NCI-H510A (cell line): ENCODE results near the gene TTC27.
"Not testable (repeated sequence)": the region's sequence is repeated elsewhere in the genome, so short reads cannot be mapped to it uniquely, and the experiment has no call there.

Experiments
- DNase-seq: peaks from one replicate; lab custom pipeline; 2025; lab: John Stamatoyannopoulos, UW

The TTC27 gene

DNA sequence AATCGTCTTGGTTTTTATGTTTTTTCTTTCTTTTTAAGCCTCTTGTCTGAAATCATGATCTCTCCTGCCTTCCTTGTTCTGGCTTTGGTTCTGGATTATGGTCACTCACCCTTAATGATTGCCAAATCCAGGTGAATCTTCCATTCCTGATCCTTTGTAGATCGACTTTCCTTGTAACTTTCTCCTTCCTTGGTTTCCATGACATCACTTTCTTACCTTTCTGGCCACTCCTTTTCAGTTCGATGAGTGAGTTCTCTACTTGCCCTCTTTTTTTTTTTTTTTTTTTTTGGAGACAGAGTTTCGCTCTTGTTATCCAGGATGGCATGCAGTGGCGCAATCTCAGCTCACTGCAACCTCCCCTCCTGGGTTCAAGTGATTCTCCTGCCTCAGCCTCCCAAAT lies 179.8 kb downstream of the TTC27 start:
- no peak for DNase-seq

DNA sequence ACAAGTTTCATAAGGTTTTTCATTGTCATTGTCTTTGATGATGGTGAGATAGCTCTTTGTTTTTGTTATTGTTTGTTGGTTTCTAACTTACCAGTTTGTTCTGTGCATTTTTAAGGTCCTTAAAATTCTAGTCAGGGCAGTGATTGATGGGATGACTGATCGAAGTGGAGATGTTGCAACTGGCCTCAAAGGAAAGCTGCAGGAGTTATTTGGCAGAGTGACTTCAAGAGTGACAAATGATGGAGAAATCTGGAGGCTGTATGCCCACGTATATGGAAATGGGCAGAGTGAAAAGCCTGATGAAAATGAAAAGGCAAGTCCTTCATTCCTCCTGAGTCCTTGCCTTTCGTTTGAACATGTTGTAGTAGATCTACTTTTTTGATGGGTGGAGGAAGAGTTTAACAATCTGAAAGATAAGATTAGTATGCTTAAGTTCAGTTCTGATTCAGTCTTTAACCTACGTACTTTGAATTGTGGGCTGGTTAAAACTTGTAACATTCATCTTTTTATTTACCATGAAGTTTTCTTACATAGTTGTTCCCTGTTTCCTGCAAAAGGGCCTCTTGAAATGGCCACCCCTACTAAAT lies 183.2 kb downstream of the TTC27 start:
- DNase-seq: no peak

DNA sequence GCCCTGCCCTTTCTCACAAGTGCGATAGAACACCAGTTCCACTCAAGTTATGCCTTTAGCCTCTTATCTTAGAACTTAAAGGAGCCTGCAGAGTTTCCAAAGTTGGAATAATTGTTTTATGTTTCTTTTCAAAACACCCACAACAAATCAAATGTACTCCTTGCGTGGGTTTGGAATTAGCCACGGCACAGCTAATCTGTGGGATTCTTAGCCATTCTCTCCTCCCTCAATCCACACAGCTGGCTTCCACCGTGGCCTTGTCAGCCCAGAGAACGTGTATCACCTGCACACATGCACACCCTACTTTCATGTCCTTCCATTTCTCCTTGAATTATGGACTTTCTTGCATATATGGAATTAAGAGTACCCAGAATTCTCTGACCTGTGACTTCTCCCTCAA lies 183.8 kb downstream of the TTC27 start:
- DNase-seq: no peak

DNA sequence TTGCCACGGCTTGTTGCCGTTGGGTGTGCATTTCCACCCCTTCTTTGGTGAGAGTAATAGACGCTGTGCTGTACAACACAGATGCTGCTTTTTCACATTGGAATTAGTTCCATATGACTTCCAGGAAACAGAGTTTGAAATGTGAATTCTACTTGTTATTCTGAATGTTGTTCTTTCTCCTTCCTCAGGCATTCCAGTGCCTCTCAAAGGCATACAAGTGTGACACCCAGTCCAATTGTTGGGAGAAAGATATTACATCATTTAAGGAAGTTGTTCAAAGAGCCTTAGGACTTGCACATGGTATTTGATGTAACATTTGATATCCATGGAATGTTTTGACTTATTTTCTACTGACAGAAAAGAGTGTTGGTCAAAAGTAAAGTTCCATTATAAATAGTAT lies 184.5 kb downstream of the TTC27 start:
- DNase-seq: no peak

DNA sequence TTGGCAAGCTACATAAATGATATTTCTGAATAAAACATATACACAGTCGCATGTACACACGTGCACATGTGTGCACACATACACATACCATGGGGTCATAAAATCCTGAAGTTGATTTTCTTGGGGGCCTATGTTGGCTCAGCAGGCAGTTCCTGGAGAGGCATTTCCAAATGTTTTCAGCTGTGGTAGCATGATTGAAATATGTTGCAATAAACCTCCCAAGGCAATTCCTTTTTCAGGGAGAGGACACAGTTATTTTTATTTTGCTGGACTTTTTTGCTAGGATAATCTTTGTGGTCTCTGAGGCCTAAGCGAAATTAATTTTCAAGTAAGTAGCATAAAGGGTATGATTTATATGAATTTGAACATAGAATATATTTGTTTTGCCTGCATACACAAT lies 192.2 kb downstream of the TTC27 start:
- DNase-seq: no peak

DNA sequence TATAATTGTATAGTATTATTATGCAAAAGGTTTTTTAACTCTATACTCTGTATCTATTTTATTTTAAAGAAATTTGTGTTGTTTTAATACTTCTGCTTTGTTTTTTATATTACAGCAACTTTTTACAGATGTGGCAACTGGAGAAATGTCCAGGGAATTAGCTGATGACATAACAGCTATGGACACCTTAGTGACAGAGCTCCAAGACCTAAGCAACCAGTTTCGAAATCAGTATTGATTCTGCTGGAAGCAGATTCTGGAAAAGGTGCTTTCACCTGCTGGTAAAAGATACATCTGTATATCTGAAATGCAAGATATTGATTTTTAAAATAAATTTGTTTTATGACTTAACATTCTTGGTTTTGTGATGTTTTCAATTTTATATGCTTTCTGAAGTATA lies 192.9 kb downstream of the TTC27 start:
- no peak for DNase-seq

DNA sequence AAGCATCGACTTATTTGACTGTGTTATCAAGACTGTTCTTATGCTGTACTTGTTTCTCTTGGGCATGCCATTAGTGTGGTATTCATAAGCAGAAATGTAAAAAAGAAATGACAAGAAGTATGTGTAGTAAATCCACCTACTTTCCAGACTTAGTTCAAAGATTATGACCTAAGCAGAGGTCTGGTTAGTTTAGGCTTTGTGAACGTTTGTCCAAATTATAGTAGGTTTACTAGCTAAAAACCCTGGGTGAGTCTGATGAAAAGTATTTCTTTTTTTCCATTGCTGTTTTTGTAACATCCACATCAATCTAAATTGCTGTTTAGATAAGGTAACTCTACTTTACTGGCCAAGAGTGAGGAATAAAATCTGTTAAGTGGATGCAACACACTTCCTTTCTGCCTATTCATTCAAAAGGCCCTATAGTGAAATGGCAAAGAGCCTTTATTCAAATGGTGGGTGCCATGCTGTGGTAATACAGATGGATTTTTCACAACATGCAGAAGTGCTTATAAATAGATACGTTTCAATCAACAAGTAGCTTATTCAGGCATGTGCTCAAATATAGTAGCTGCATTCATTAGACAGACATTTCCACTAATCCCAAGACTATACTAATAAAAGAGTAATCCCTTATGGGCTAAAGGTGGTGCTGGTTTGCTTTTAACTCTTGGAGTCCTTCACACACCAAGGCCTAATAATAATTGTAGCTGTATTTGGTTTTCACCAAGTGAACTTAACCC lies 196.4 kb downstream of the TTC27 start:
- no peak for DNase-seq

DNA sequence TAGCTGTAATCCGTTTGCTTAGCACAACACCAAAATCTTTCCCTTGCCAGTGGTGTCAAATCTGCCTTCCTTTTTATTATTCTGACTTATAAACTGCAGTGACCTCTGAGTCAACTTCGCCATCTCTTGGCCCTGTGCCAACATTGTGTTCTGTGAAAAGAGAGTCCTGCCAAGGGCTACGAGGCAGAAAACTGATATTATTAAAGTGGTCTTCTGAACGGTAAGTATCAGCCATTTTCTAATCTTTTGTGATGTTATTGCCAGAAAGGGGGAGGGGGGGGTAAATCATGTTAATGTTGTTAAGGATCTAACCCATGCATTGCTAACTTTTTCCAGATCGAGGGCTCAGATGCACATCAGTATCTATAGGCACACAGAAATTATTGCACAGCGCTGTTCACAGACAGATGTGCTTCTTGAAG lies 197.5 kb downstream of the TTC27 start:
- DNase-seq: no peak

DNA sequence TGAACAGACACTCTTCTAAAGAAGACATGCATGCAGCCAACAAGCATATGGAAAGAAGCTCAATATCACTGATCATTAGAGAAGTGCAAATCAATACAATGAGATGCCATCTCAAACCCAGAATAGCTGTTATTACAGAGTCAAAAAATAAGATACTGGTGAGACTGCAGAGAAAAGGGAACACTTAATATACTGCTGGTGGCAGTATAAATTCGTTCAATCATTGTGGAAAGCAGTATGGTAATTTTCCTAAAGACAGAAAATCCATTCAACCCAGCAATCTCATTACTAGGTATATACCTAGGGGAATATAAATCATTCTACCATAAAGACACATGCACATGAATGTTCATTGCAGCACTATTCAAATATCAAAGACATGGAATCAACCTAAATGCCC lies 202.3 kb downstream of the TTC27 start:
- no peak for DNase-seq

DNA sequence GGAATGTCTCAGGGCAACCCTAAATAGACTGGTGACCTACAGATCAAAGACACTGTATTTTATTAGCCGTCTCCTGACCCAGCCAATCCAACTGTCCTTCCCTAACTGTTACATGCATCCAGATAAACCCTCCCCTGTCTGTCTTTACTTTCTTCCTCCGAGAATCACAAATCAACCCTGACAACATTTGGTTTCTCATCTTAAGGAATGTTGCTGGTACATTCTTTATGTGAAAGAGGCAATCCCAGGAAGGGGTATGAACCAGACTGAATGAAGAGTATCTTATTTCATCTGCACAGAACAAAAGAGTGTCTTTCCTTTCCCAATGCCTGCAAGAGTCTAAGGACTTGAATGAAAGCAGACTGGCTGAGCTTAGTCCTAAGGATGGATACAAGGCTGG lies 205.0 kb downstream of the TTC27 start:
- DNase-seq: no peak

DNA sequence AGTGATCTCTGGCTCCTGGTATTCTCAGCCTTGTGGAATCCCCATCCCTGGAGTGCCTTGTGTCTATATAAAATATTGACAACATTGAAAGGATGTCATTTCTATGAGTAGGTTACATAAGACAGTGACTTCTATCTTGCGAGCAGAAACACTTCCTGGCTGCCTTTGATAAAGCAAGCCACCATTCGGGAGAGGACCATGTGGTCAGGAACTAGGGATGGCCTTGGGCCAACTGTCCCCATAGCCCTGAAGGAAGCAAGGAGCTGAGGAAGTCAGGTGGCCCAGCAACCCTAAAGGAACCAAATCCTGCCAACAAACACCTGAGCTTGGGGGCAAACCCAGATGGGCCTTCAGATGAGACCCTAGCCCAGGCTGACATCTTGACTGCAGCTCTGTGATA lies 205.9 kb downstream of the TTC27 start:
- no peak for DNase-seq

DNA sequence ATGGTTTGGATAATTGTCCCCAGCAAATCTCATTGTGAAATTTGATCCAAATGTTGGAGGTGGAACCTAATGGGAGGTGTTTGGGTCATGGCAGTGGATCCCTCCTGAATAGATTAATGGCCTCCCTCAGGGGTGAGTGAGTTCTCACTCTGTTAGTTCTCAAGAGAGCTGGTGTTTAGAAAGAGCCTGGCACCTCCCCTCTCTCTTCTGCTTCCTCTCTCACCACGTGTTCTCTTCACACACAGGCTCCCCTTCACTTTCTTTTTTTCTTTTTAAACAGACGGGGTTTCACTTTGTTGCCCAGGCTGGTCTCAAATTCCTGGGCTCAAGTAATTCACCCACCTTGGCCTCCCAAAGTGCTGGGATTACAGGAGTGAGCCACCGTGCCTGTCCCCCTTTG lies 207.3 kb downstream of the TTC27 start:
- no peak for DNase-seq

DNA sequence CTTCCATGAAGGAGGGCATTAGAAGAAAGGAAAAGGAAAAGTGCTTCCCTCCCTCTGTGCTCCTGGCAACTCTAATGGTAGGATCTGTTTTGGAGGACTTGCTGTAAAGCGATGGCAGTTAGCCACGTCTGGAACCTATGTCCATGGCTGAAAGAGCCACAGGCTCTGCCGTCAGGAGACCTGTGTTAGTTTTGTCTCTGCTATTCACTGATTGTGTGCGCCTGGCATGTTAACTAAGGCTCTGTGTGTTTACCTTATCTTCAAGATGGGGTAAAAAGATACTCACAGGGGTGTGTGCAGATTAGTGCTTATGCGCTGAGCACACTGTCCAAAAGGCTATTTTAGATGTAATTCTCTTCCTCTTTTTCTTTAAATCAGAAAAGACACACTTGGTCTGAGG lies 209.1 kb downstream of the TTC27 start:
- no peak for DNase-seq

DNA sequence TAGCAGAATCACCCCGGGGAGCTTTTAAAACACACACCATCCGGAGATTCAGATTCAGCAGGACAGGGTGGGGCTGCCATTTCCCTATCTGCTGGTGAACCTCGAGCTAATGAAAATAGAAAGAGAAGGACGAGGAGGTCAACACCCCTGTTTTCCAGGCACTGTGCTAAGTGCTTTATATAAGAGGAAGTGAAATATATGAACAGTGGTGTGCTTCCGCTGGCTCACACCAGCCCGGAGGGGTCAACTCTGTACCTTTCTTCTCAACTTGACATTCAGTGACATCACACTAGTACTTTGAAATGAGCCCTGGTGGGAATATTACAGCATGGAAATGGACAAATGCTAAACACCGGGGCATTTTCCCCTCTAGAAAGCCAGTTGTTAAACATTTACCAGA lies 210.6 kb downstream of the TTC27 start:
- DNase-seq: no peak

DNA sequence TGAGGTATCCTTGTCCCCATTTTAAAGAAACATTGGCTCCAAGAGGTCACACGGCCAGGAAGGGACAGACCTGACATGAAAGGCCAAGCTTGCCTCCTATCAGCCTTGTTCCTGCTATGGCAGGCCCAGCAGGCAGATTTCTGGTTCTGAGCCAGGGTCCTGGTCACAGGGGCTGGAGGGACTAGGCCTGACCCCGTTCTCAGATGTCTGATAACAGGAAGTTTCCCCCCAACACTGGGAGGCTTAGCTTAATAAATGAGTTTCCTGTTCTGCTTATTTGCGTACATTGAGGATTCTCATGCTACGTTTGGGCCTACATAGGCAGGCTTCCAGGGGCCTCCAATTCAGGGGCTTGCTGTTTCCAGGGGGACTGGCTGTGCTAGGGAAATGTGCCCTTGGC lies 211.1 kb downstream of the TTC27 start:
- DNase-seq: no peak

DNA sequence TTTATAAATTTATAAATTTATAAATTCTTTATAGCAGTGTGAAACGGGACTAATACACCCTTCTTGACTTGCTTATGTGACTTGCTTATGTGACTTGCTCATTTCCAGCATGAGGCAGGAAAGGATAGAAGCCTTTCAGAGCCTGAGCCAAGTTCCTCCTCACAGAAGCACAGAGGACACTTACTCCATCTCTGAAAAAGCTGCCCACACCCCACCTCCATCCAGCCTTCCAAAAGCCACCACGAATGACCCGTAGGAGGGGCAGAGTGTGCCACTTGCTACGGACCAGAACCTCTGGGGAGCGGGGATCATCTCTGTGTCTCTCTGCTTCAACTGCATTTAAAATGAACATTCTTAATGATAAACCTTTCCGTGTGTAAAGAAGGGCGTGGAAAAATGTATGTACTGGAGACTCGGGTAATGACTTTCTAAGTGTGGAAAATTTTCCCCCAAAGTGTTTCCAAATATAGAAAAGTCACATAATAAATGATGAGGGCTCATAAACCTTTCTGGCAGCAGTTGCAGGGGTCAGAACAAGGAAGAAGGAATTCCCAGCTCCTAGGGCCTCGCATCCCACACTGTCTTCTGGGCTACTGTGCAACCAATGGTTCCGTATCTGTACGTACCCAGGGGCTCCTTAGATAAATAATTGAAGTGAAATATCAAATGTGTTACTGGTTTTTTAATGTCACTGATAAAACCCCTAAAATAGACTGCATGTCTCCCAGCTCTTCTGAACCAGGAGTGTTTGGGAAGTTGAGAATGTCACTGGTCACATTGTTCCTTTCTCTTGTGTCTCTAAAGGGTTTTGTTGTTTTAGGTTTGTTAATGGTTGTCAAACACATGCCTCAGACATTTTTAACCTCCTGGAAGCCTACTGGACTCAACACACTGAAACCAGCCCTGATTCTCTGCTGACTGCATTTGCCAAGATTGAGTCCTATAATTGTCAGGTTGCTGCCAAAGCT lies 214.4 kb downstream of the TTC27 start:
- DNase-seq: no peak

DNA sequence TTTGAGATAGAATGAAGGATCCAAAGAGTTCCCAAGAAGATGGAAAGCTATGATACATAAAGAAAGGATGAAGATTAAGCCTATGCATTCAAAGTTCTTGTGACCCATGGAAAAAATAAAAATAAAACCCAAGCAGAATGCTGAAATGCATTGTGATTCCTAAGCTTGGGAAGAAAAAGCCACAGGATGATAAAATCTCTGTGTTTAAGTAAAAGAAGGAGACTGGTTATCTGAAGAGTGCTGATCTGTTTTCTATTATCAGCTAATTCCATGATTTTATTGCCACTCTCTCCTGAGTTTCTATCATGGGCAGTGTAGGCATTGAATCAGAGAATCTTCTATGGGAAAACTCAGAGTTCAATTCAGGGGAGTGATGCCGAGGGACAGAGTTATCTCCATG lies 215.8 kb downstream of the TTC27 start:
- DNase-seq: no peak

DNA sequence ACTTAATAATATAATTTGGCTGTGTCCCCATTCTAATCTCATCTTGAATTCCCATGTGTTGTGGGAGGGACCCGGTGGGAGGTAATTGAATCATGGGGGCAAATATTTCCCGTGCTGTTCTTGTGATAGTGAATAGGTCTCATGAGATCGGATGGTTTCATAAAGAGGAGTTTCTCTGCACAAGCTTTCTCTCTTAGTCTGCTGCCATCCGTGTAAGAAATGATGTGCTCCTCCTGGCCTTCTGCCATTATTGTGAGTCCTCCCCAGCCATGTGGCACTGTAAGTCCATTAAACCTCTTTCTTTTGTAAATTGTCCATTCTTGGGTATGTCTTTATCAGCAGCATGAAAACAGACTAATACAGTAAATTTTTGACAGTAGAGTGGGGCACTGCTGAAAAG lies 216.4 kb downstream of the TTC27 start:
- DNase-seq: no peak

DNA sequence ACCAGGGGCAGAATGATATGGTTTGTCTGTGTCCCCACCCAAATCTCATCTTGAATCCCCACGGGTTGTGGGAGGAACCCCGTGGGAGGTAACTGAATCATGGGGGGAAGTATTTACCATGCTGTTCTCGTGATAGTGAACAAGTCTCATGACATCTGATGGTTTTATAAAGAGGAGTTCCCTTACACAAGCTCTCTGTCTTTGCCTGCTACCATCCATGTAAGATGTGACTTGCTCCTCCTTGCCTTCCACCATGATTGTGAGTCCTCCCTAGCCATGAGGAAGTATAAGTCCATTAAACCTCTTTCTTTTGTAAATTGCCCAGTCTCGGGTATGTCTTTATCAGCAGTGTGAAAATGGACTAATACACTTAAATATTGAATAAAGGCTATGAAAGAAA lies 218.4 kb downstream of the TTC27 start:
- not testable (repeated sequence) for DNase-seq

DNA sequence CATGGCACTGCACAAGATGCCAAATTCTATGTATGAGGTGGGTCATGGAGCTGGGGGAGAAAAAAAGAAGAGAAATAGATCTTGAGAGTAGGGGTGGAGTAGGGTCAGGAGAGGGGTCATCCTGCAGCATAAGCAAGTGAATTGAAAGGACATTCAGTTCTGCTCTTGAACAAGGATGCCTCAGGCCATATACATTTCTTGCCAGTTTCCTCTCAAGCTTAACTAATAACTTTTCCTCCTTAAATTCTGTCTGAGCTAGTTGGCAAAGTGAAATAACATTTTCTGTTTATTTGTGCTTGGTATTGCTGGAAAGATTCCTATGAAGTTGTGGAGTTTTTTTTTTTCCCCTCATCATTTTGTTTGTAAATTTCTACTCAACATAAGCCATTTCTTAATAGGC lies 219.9 kb downstream of the TTC27 start:
- no peak for DNase-seq

DNA sequence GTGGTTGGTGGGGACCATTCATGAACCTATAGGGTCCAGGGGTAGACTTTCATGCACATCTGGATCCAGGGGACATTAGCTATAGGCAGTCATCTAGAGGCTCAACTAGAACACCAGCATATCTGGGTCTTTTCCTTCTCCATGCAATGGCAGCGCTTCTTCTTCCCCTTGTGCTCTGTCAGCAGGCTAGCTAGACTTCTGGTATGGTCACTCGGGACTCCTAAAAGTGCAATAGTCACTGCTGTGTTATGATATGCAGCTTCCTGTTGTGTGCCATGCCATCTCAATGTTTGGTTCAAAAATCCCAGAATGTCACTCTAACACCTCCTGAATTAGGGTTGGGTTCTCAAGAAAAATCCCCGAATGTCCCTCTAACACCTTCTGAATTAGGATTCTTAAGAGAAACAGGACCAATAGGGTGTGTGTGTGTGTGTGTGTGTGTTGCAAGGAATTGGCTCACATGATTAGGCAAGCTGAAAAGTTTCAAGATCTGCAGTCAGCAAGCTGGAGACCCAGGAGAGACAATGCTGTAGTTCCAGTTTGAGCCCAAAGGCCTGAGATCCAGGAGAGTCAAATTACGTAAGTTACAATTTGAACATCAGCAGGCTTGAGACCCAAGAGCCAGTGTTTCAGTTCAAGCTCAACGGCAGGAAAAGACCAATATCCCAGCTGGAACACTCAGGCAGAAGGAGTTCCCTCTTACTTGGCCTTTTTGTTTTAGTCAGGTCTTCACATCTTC lies 221.8 kb downstream of the TTC27 start:
- DNase-seq: no peak

DNA sequence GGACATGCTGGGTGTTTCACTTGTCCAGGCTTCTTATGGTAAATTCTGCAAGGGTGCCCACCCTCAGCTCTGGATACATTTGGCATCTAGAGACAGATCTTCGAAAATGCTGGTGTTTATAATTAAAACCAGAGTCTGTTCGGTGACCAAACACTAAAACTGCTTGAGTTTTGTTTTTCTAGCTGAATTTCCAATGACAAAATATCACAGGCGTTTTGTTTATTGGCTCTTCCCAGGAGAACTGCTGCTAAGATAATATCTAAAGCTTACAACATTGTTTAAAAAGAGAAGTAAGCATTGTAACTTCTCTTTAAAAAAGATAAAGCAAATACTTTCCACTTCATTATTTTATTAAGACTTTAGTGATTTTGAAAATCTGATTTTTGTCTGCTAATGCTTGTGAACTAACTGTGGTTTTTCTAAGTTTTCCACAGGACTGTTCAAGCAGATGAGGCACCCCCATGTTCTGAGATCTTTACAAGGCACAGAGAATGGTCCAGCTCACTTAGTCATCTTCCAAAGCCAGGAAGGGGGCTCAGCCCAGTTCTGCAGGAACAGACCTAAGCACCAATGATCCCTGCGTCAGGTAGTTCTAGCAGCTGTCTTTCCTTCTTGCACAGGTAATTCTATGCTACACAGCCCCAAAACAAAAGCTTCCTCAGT lies 224.1 kb downstream of the TTC27 start:
- DNase-seq: no peak
